Measurements from ENCODE around the gene SGIP1. TPM values are rescaled to one million over a fixed set of nuclear protein-coding genes. Genes with fewer than 3 reads are reported as not detected.

SGIP1 gene
- total and polyA plus RNA-seq, 2 donors = 0.57 to 2.9 TPM

GRCh38 chr1:66685670-66686069 is 151.7 kb downstream of the SGIP1 start:
- Histone ChIP-seq H3K36me3 (ENCODE audit: control insufficient read depth in 2 of 2, insufficient read depth in 2 of 2, low read length in 1 of 2) (no peaks in the 10 kb centered on the region), H3K4me3 (ENCODE audit: low read length in 2 of 2) (no peak overlapping the region), H3K27ac (ENCODE audit: low read depth in 1 of 2, low read length in 1 of 2) (no peak overlapping the region), H3K27me3 (ENCODE audit: control insufficient read depth in 2 of 2, insufficient read depth in 1 of 2, low read length in 1 of 2) (no peaks in the 10 kb centered on the region), H3K4me1 (ENCODE audit: control insufficient read depth in 2 of 2, insufficient read depth in 2 of 2, low read length in 2 of 2) (no peaks in the 10 kb centered on the region), H3K9me3 (ENCODE audit: control insufficient read depth in 2 of 2, insufficient read depth in 1 of 2, low read length in 1 of 2) (no peaks in the 10 kb centered on the region)
- 100% methylated on average over 1 of the region's 1 CpG for WGBS
- DNase-seq (ENCODE audit: low read depth in 6 of 9, low spot score in 9 of 9) = no peak

- Histone ChIP-seq H3K4me1 (ENCODE audit: control insufficient read depth in 2 of 2, insufficient read depth in 2 of 2, low read length in 2 of 2) (no peaks in the 10 kb centered on the region), H3K27me3 (ENCODE audit: control insufficient read depth in 2 of 2, insufficient read depth in 1 of 2, low read length in 1 of 2) (no peaks in the 10 kb centered on the region), H3K4me3 (ENCODE audit: low read length in 2 of 2) (no peak overlapping the region), H3K27ac (ENCODE audit: low read depth in 1 of 2, low read length in 1 of 2) (no peak overlapping the region), H3K36me3 (ENCODE audit: control insufficient read depth in 2 of 2, insufficient read depth in 2 of 2, low read length in 1 of 2) (no peaks in the 10 kb centered on the region), H3K9me3 (ENCODE audit: control insufficient read depth in 2 of 2, insufficient read depth in 1 of 2, low read length in 1 of 2) (no peaks in the 10 kb centered on the region)
- DNase-seq (ENCODE audit: low read depth in 6 of 9, low spot score in 9 of 9) = no peak
- WGBS = 99% methylated on average over 3 of the region's 3 CpGs
Measured at GRCh38 chr1:66686406-66686805, 152.5 kb downstream of the SGIP1 start.

DNA sequence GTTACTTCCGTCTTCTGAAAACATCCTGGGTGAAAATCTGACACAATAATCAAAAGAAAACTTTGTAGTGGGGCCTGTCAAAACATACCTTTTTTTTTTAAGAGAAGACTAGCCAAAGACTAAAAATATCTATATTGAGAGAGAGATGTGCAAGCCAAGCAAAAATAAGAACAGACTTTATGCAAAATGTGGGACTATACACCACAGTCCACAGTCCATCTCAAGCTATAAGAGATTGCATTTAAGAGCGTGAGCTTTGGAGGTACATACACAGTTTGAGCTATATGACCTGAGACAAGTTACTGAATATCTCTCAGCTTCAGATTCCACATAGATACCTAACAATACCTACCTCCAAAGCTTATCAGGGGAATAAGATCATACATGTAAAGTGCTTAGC is 153.4 kb downstream of the SGIP1 start:
- Histone ChIP-seq H3K36me3 (ENCODE audit: control insufficient read depth in 2 of 2, insufficient read depth in 2 of 2, low read length in 1 of 2) (no peaks in the 10 kb centered on the region), H3K27ac (ENCODE audit: low read depth in 1 of 2, low read length in 1 of 2) (no peak overlapping the region), H3K4me3 (ENCODE audit: low read length in 2 of 2) (no peak overlapping the region), H3K27me3 (ENCODE audit: control insufficient read depth in 2 of 2, insufficient read depth in 1 of 2, low read length in 1 of 2) (no peaks in the 10 kb centered on the region), H3K4me1 (ENCODE audit: control insufficient read depth in 2 of 2, insufficient read depth in 2 of 2, low read length in 2 of 2) (no peaks in the 10 kb centered on the region), H3K9me3 (ENCODE audit: control insufficient read depth in 2 of 2, insufficient read depth in 1 of 2, low read length in 1 of 2) (no peaks in the 10 kb centered on the region)
- no peak for DNase-seq (ENCODE audit: low read depth in 6 of 9, low spot score in 9 of 9)
- 95% methylated on average over 2 of the region's 2 CpGs for WGBS

- 92% methylated on average over 7 of the region's 7 CpGs for WGBS
- Histone ChIP-seq H3K27me3 (ENCODE audit: control insufficient read depth in 2 of 2, insufficient read depth in 1 of 2, low read length in 1 of 2) (no peaks in the 10 kb centered on the region), H3K27ac (ENCODE audit: low read depth in 1 of 2, low read length in 1 of 2) (no peak overlapping the region), H3K36me3 (ENCODE audit: control insufficient read depth in 2 of 2, insufficient read depth in 2 of 2, low read length in 1 of 2) (no peaks in the 10 kb centered on the region), H3K4me3 (ENCODE audit: low read length in 2 of 2) (no peak overlapping the region), H3K4me1 (ENCODE audit: control insufficient read depth in 2 of 2, insufficient read depth in 2 of 2, low read length in 2 of 2) (no peaks in the 10 kb centered on the region), H3K9me3 (ENCODE audit: control insufficient read depth in 2 of 2, insufficient read depth in 1 of 2, low read length in 1 of 2) (no peaks in the 10 kb centered on the region)
- no peak for DNase-seq (ENCODE audit: low read depth in 6 of 9, low spot score in 9 of 9)
Measured at GRCh38 chr1:66690666-66691381, 156.9 kb downstream of the SGIP1 start.

DNA sequence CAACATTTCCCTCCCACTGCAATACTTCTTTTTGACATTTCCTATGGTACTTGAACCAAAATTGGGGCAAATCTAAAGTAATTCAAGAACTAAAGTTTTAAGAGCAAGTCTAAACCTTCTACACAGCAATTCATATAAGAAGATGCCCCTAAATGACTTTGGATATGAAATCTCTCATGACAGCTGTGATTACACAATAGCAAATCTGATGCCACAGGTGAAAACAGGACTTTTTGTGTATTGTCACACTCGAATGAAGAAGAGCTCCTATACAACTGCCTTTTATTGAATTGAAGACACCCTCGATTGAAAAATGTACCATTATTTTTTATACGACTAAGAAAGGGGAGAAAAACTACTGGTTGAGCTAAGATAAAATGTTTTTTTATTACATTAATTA is 158.7 kb downstream of the SGIP1 start:
- DNase-seq (ENCODE audit: low read depth in 6 of 9, low spot score in 9 of 9) = no peak
- H3K27me3 ChIP-seq (ENCODE audit: control insufficient read depth in 2 of 2, insufficient read depth in 1 of 2, low read length in 1 of 2) = no peaks in the 10 kb centered on the region
- WGBS = 75% methylated on average over 3 of the region's 3 CpGs
- H3K9me3 ChIP-seq (ENCODE audit: control insufficient read depth in 2 of 2, insufficient read depth in 1 of 2, low read length in 1 of 2) = no peaks in the 10 kb centered on the region
- no peak overlapping the region for H3K4me3 ChIP-seq (ENCODE audit: low read length in 2 of 2)
- no peak overlapping the region for H3K27ac ChIP-seq (ENCODE audit: low read depth in 1 of 2, low read length in 1 of 2)
- no peaks in the 10 kb centered on the region for H3K36me3 ChIP-seq (ENCODE audit: control insufficient read depth in 2 of 2, insufficient read depth in 2 of 2, low read length in 1 of 2)
- no peaks in the 10 kb centered on the region for H3K4me1 ChIP-seq (ENCODE audit: control insufficient read depth in 2 of 2, insufficient read depth in 2 of 2, low read length in 2 of 2)

- DNase-seq (ENCODE audit: low read depth in 6 of 9, low spot score in 9 of 9) = no peak
Measured at GRCh38 chr1:66693856-66694255, 159.9 kb downstream of the SGIP1 start.

DNA sequence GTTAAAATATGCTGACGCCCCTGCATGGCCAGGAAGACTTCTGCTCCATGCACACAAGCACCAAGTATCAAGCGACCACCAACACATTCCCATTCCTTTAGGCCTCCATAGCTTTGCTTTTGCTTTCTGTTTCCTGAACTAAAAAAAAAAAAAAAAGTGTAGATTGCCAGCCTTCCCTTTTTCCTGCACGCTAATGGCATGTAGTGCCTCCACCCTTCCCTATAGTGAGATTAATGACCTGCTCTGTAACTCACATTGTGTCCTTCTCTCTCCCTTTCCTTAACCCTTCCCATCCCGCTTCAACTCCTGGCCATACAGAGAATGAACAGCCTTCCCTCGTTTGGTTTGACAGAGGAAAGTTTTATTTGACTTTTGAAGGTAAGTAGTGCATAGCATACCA is 161.2 kb downstream of the SGIP1 start:
- Histone ChIP-seq H3K36me3 (ENCODE audit: control insufficient read depth in 2 of 2, insufficient read depth in 2 of 2, low read length in 1 of 2) (no peaks in the 10 kb centered on the region), H3K27ac (ENCODE audit: low read depth in 1 of 2, low read length in 1 of 2) (no peak overlapping the region), H3K4me1 (ENCODE audit: control insufficient read depth in 2 of 2, insufficient read depth in 2 of 2, low read length in 2 of 2) (no peaks in the 10 kb centered on the region), H3K9me3 (ENCODE audit: control insufficient read depth in 2 of 2, insufficient read depth in 1 of 2, low read length in 1 of 2) (no peaks in the 10 kb centered on the region), H3K27me3 (ENCODE audit: control insufficient read depth in 2 of 2, insufficient read depth in 1 of 2, low read length in 1 of 2) (no peaks in the 10 kb centered on the region), H3K4me3 (ENCODE audit: low read length in 2 of 2) (no peak overlapping the region)
- 62% methylated on average over 5 of the region's 5 CpGs for WGBS
- no peak for DNase-seq (ENCODE audit: low read depth in 6 of 9, low spot score in 9 of 9)

More at GRCh38 chr1:66693856-66694255, 159.9 kb downstream of the SGIP1 start:
- Histone ChIP-seq H3K9me3 (ENCODE audit: control insufficient read depth in 2 of 2, insufficient read depth in 1 of 2, low read length in 1 of 2) (no peaks in the 10 kb centered on the region), H3K4me1 (ENCODE audit: control insufficient read depth in 2 of 2, insufficient read depth in 2 of 2, low read length in 2 of 2) (no peaks in the 10 kb centered on the region), H3K4me3 (ENCODE audit: low read length in 2 of 2) (no peak overlapping the region), H3K27ac (ENCODE audit: low read depth in 1 of 2, low read length in 1 of 2) (no peak overlapping the region), H3K36me3 (ENCODE audit: control insufficient read depth in 2 of 2, insufficient read depth in 2 of 2, low read length in 1 of 2) (no peaks in the 10 kb centered on the region), H3K27me3 (ENCODE audit: control insufficient read depth in 2 of 2, insufficient read depth in 1 of 2, low read length in 1 of 2) (no peaks in the 10 kb centered on the region)

GRCh38 chr1:66696771-66697170 is 162.8 kb downstream of the SGIP1 start:
- DNase-seq (ENCODE audit: low read depth in 6 of 9, low spot score in 9 of 9) = no peak
- no peaks in the 10 kb centered on the region for H3K9me3 ChIP-seq (ENCODE audit: control insufficient read depth in 2 of 2, insufficient read depth in 1 of 2, low read length in 1 of 2)
- H3K27ac ChIP-seq (ENCODE audit: low read depth in 1 of 2, low read length in 1 of 2) = no peak overlapping the region
- no peaks in the 10 kb centered on the region for H3K4me1 ChIP-seq (ENCODE audit: control insufficient read depth in 2 of 2, insufficient read depth in 2 of 2, low read length in 2 of 2)
- H3K4me3 ChIP-seq (ENCODE audit: low read length in 2 of 2) = no peak overlapping the region
- no peaks in the 10 kb centered on the region for H3K36me3 ChIP-seq (ENCODE audit: control insufficient read depth in 2 of 2, insufficient read depth in 2 of 2, low read length in 1 of 2)
- no peaks in the 10 kb centered on the region for H3K27me3 ChIP-seq (ENCODE audit: control insufficient read depth in 2 of 2, insufficient read depth in 1 of 2, low read length in 1 of 2)

DNA sequence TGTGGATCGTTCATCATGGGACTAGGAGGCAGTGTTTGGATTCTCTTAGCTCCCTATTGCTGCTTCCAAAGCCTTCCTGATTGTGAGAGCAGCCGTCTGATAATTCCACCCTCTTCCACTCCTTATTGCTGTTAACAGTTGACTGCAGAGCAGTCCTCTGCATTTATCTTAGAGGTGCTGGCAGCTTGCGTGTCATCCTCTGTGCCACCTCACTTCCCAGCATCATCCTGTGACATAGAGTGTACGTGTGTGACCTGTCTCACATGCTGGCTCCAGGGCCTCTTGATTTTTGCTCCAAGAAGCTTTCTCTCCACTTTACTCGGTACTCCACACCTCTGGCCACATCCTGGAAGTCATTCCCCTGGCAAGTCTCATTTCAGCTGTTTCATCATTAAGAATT is 165.3 kb downstream of the SGIP1 start:
- Histone ChIP-seq H3K27ac (ENCODE audit: low read depth in 1 of 2, low read length in 1 of 2) (no peak overlapping the region), H3K4me1 (ENCODE audit: control insufficient read depth in 2 of 2, insufficient read depth in 2 of 2, low read length in 2 of 2) (no peaks in the 10 kb centered on the region), H3K9me3 (ENCODE audit: control insufficient read depth in 2 of 2, insufficient read depth in 1 of 2, low read length in 1 of 2) (no peaks in the 10 kb centered on the region), H3K4me3 (ENCODE audit: low read length in 2 of 2) (no peak overlapping the region), H3K36me3 (ENCODE audit: control insufficient read depth in 2 of 2, insufficient read depth in 2 of 2, low read length in 1 of 2) (no peaks in the 10 kb centered on the region), H3K27me3 (ENCODE audit: control insufficient read depth in 2 of 2, insufficient read depth in 1 of 2, low read length in 1 of 2) (no peaks in the 10 kb centered on the region)
- no peak for DNase-seq (ENCODE audit: low read depth in 6 of 9, low spot score in 9 of 9)
- WGBS = 96% methylated on average over 5 of the region's 5 CpGs
